HG02943 (cell line): ENCODE data around the gene OPCML.

Experiments
- ATAC-seq: cut with Tn5 transposase; IDR thresholded peaks from one replicate; pipeline ENCODE4 v1.9.1; 2021; ENCODE audit warnings: mild to moderate bottlenecking, low read depth, moderate library complexity; ENCODE audit not compliant: unreplicated experiment

OPCML gene

GRCh38 chr11:133425245-133425644, 107.1 kb downstream of the OPCML start:
- no peak for ATAC-seq

- ATAC-seq, result no peak
Observed at GRCh38 chr11:133418218-133418617, 114.1 kb downstream of the OPCML start.

GRCh38 chr11:133414506-133414905, 117.8 kb downstream of the OPCML start:
- no peak for ATAC-seq

- no peak for ATAC-seq
Observed at GRCh38 chr11:133413703-133414102, 118.6 kb downstream of the OPCML start.

- no peak for ATAC-seq
Observed at GRCh38 chr11:133409799-133410198, 122.5 kb downstream of the OPCML start.

GRCh38 chr11:133408936-133409335, 123.4 kb downstream of the OPCML start:
- ATAC-seq, result no peak

- ATAC-seq, result no peak
Observed at GRCh38 chr11:133408402-133408801, 123.9 kb downstream of the OPCML start.

GRCh38 chr11:133406489-133406888, 125.8 kb downstream of the OPCML start:
- no peak for ATAC-seq

GRCh38 chr11:133403900-133404299, 128.4 kb downstream of the OPCML start:
- no peak for ATAC-seq

GRCh38 chr11:133402551-133402950, 129.8 kb downstream of the OPCML start:
- no peak for ATAC-seq

GRCh38 chr11:133399855-133400625, 132.3 kb downstream of the OPCML start:
- no peak for ATAC-seq

- no peak for ATAC-seq
Observed at GRCh38 chr11:133399294-133399693, 133.0 kb downstream of the OPCML start.

- no peak for ATAC-seq
Observed at GRCh38 chr11:133390803-133391202, 141.5 kb downstream of the OPCML start.

- ATAC-seq, result no peak
Observed at GRCh38 chr11:133388975-133389568, 143.2 kb downstream of the OPCML start.

- ATAC-seq, result no peak
Observed at GRCh38 chr11:133388260-133388659, 144.0 kb downstream of the OPCML start.

GRCh38 chr11:133386852-133387251, 145.4 kb downstream of the OPCML start:
- no peak for ATAC-seq

GRCh38 chr11:133386262-133386661, 146.0 kb downstream of the OPCML start:
- no peak for ATAC-seq

GRCh38 chr11:133385781-133386180, 146.5 kb downstream of the OPCML start:
- ATAC-seq, result no peak

GRCh38 chr11:133384731-133385130, 147.6 kb downstream of the OPCML start:
- no peak for ATAC-seq

- no peak for ATAC-seq
Observed at GRCh38 chr11:133383689-133384088, 148.6 kb downstream of the OPCML start.

GRCh38 chr11:133383201-133383600, 149.1 kb downstream of the OPCML start:
- no peak for ATAC-seq

GRCh38 chr11:133382131-133382812, 150.0 kb downstream of the OPCML start:
- no peak for ATAC-seq
